ENCODE results near the gene OR8B4. TPM values are rescaled to one million over a fixed set of nuclear protein-coding genes. Genes with fewer than 3 reads are reported as not detected.
"Not testable (repeated sequence)": the region's sequence is repeated elsewhere in the genome, so short reads cannot be mapped to it uniquely, and the experiment has no call there.

OR8B4 gene
- total RNA-seq, 1 donor from 2014 or later: not detected

DNA sequence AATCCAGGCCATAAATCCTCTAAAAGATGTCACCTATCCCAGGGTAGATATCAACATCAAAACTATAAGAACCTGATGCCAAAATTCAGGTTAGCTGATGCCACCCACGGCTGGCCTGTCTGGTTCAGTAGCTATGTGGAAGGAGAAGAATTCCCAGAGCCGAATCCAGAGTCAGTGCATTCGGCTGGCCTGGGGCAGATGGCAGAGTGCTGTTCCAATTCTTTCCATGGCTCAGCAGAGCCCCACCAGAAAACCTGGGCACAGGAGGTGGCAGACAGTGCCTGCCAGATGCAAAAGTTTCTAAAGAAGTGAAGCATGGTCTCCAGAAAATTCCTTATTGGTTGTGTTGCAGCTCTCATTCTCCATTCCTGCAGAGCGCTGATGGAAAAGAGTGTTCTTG lies 40.7 kb upstream of the OR8B4 start:
- Mint-ChIP-seq H3K27ac (no peak overlapping the region), H3K9me3 (no peaks in the 10 kb centered on the region), H3K4me1 (ENCODE audit: unreplicated experiment) (peaks cover 4% of the 10 kb centered on the region), H3K36me3 (no peaks in the 10 kb centered on the region), H3K27me3 (peaks cover 42% of the 10 kb centered on the region), H3K4me3 (no peak overlapping the region)
- DNase-seq (ENCODE audit: extremely low spot score, unreplicated experiment): no peak
- TF ChIP-seq, protein P1, sequence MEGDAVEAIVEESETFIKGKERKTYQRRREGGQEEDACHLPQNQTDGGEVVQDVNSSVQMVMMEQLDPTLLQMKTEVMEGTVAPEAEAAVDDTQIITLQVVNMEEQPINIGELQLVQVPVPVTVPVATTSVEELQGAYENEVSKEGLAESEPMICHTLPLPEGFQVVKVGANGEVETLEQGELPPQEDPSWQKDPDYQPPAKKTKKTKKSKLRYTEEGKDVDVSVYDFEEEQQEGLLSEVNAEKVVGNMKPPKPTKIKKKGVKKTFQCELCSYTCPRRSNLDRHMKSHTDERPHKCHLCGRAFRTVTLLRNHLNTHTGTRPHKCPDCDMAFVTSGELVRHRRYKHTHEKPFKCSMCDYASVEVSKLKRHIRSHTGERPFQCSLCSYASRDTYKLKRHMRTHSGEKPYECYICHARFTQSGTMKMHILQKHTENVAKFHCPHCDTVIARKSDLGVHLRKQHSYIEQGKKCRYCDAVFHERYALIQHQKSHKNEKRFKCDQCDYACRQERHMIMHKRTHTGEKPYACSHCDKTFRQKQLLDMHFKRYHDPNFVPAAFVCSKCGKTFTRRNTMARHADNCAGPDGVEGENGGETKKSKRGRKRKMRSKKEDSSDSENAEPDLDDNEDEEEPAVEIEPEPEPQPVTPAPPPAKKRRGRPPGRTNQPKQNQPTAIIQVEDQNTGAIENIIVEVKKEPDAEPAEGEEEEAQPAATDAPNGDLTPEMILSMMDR (conservative IDR thresholded peaks at IDR 0.05): no peak

DNA sequence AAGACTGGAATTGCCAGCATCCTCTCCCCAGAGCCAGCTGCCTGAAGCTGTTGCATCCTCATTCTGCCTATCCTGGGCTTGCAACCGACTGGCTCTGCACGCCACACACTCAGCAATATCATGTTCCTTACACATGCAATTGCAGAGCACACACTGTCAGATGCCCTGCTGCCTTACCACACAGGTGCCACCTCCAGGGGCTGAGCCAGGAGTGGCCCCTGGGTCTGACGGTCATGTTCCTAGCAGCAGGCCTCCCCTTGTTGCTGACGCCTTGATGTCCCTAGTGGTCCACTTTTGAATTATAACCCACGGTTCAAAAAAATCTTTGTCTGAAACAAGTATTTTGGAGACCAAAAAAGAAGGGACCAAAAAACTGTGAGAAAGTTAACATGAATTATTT lies 39.3 kb upstream of the OR8B4 start:
- Mint-ChIP-seq H3K9me3 (no peaks in the 10 kb centered on the region), H3K27me3 (peaks cover 30% of the 10 kb centered on the region), H3K27ac (no peak overlapping the region), H3K4me1 (ENCODE audit: unreplicated experiment) (no peaks in the 10 kb centered on the region), H3K4me3 (no peak overlapping the region), H3K36me3 (no peaks in the 10 kb centered on the region)
- DNase-seq (ENCODE audit: extremely low spot score, unreplicated experiment): no peak
- TF ChIP-seq, protein P1 (conservative IDR thresholded peaks at IDR 0.05): no peak

DNA sequence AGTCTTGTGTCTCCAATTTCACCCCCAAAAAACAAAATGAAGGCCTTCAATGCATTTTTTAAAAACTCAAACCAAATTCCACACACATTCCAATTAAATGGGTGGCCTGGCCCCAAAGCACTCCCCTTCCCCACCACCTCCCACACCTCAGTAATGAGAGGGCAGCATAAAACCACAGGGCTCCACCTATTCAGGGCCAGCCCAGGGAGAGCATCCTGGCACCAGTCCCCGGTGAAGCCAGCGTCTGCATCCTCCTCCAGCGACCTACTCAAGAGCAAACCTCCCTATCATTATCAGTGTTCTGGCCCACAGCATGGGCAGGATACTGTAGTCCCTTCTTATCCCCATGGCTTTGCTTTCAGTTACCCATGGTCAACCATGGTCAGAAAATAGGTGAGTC lies 38.7 kb upstream of the OR8B4 start:
- DNase-seq (ENCODE audit: extremely low spot score, unreplicated experiment): no peak
- Mint-ChIP-seq H3K27me3 (peaks cover 28% of the 10 kb centered on the region), H3K4me3 (no peak overlapping the region), H3K27ac (no peak overlapping the region), H3K9me3 (no peaks in the 10 kb centered on the region), H3K4me1 (ENCODE audit: unreplicated experiment) (no peaks in the 10 kb centered on the region), H3K36me3 (no peaks in the 10 kb centered on the region)
- TF ChIP-seq, protein P1 (conservative IDR thresholded peaks at IDR 0.05): no peak

DNA sequence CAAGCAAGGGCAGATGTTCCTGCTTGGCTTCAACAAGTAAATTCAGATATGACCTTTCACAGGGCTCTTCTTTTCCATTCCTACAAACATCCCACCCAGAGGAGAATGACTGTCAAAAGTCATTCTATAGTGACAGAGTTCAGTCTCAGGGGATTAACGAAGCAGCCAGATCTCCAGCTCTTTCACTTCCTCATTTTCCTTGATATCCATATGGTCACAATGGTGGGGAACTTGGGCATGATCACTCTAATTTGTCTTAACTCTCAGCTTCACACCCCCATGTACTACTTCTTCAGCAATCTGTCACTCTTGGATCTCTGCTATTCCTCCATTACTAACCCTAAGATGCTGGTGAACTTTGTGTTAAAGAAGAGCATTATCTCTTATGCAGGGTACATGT lies 35.8 kb upstream of the OR8B4 start:
- no peak for DNase-seq (ENCODE audit: extremely low spot score, unreplicated experiment)
- Mint-ChIP-seq H3K4me1 (ENCODE audit: unreplicated experiment) (no peaks in the 10 kb centered on the region), H3K9me3 (no peaks in the 10 kb centered on the region), H3K27ac (no peak overlapping the region), H3K36me3 (no peaks in the 10 kb centered on the region), H3K27me3 (peaks cover 26% of the 10 kb centered on the region), H3K4me3 (no peak overlapping the region)
- TF ChIP-seq, protein P1 (conservative IDR thresholded peaks at IDR 0.05): no peak

DNA sequence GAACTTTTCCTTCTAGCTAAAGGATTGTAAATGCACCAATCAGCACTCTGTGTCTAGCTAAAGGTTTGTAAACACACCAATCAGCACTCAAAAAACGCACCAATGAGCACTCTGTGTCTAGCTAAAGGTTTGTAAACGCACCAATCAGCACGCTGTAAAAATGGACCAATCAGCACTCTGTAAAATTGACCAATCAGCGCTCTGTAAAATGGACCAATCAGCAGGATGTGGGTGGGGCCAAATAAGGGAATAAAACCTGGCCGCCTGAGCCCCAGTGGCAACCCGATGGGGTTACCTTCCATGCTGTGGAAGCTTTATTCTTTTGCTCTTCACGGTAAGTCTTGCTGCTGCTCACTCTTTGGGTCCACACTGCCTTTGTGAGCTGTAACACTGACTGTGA lies 34.7 kb upstream of the OR8B4 start:
- H3K9me3 Mint-ChIP-seq; H3K27ac Mint-ChIP-seq; H3K4me1 Mint-ChIP-seq (ENCODE audit: unreplicated experiment); H3K36me3 Mint-ChIP-seq; H3K4me3 Mint-ChIP-seq; DNase-seq (ENCODE audit: extremely low spot score, unreplicated experiment): not testable (repeated sequence)
- peaks cover 24% of the 10 kb centered on the region for H3K27me3 Mint-ChIP-seq

DNA sequence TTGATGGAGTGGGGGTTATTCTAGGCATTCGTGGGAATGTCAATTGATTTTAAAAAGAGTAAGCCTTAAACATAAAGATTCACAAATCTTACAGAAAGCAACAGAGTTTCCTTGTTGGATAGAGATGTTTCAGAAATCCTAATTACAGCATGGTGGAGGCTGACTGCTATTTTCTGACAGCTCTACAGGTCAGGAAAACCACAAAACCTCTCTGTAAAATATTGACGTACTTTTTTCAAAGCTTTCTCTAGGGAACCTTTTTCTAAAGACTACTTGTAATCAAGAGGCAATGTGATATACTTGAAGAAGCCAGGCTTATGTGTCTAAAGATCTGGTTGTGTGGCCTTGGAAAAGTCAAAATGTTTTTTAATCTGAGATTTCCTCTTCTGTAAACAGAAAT lies 29.9 kb upstream of the OR8B4 start:
- peaks cover 13% of the 10 kb centered on the region for H3K27me3 Mint-ChIP-seq
- DNase-seq (ENCODE audit: extremely low spot score, unreplicated experiment): no peak
- TF ChIP-seq, protein P1 (conservative IDR thresholded peaks at IDR 0.05): no peak
- H3K4me3 Mint-ChIP-seq: no peak overlapping the region
- no peak overlapping the region for H3K27ac Mint-ChIP-seq
- H3K9me3 Mint-ChIP-seq: no peaks in the 10 kb centered on the region
- no peaks in the 10 kb centered on the region for H3K4me1 Mint-ChIP-seq (ENCODE audit: unreplicated experiment)
- H3K36me3 Mint-ChIP-seq: no peaks in the 10 kb centered on the region

All from type B pancreatic cell (in vitro differentiated cells).